ENCODE measurements around the gene NR3C2.

The NR3C2 gene

DNA sequence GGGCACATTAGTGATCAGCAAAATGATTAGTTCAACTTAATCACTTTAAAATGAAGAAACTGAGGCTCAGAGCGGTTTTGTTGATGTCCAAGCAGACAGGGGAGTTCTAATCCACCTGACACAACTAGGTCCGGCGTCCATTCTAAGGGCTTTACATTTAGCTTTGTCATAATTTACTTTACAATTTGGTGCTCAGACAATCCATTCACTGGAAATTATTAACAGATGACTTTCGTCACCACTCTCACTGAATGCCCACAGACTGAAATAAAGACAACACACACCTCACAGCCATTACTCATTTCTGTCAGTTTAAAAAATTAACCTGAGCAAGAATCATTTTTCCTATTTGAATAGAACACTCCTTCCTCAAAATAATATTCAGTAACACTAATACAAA, 10.8 kb downstream of the NR3C2 start:
- no peak overlapping the region for H3K4me3 ChIP-seq (ENCODE audit: low read length)
- no peak overlapping the region for H3K9ac ChIP-seq (ENCODE audit: low read depth, low read length)
- no peaks in the 10 kb centered on the region for H3K4me1 ChIP-seq (ENCODE audit: control insufficient read depth, insufficient read depth, low read length)
- no peaks in the 10 kb centered on the region for H3K36me3 ChIP-seq (ENCODE audit: insufficient read depth, low read length)
- H3K9me3 ChIP-seq (replicated peaks; ENCODE audit: low read length): no peaks in the 10 kb centered on the region
- no peak overlapping the region for H3K4me2 ChIP-seq (ENCODE audit: low read length)
- no peaks in the 10 kb centered on the region for H3K27me3 ChIP-seq (ENCODE audit: control insufficient read depth, insufficient read depth, low read length)

DNA sequence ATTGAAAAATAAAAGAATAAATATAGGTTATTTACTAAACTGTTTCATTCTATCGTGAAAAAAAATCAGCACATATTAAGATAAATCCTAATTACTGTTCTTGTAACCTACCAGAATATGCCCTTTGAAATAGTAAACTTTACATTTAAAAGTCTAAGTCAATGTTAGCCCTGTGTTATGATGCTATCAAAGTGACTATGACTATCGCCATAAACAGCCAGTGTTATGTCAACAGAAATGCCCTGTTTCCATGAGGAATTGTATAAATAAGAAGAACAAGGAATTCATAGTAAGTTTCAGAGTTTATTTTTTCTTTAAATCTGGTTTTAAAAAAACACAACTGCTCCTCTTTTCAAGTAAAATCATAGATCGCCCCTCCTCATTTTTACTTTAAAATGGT, 11.4 kb downstream of the NR3C2 start:
- Histone ChIP-seq H3K9me3 (replicated peaks; ENCODE audit: low read length) (no peaks in the 10 kb centered on the region), H3K27me3 (ENCODE audit: control insufficient read depth, insufficient read depth, low read length) (no peaks in the 10 kb centered on the region), H3K9ac (ENCODE audit: low read depth, low read length) (no peak overlapping the region), H3K36me3 (ENCODE audit: insufficient read depth, low read length) (no peaks in the 10 kb centered on the region), H3K4me2 (ENCODE audit: low read length) (no peak overlapping the region), H3K4me3 (ENCODE audit: low read length) (no peak overlapping the region), H3K4me1 (ENCODE audit: control insufficient read depth, insufficient read depth, low read length) (no peaks in the 10 kb centered on the region)

DNA sequence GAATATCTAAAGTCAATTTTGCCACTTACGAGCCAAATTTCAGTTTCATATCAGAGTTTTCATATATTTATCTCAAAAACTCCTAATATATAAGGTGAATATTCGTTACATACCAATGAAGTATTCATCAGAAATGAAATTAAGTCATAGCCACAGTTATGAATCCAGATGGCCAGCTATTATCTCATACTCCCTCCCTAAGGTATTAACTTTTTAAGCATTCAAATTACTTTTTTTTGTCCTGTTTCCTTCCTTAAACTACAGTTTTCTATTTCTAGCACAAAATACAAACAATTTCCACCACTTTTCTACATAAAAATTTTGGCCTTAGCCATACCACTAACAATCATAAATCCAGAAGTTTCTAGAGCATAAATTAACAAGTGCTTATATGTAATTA, 13.0 kb downstream of the NR3C2 start:
- Histone ChIP-seq H3K27me3 (ENCODE audit: control insufficient read depth, insufficient read depth, low read length) (no peaks in the 10 kb centered on the region), H3K4me1 (ENCODE audit: control insufficient read depth, insufficient read depth, low read length) (no peaks in the 10 kb centered on the region), H3K4me3 (ENCODE audit: low read length) (no peak overlapping the region), H3K36me3 (ENCODE audit: insufficient read depth, low read length) (no peaks in the 10 kb centered on the region), H3K4me2 (ENCODE audit: low read length) (no peak overlapping the region), H3K9ac (ENCODE audit: low read depth, low read length) (no peak overlapping the region), H3K9me3 (replicated peaks; ENCODE audit: low read length) (no peaks in the 10 kb centered on the region)

DNA sequence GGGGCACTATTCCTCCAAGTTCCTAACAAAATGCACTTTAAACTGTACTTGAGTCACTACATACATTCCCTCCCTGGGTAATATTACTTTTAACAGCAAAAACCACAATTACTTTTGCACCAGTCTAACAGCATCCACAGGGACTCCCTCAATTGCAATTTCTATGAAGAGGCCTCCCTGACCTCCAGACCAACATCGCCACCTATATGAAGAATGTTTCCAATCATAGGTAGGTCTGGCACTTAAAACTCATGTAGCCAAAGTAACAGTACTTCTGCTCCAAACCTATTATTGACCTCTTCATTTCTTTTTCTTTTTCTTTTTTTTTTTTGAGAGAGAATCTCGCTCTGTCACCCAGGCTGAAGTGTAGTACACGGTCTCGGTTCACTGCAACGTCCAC, 15.6 kb downstream of the NR3C2 start:
- Histone ChIP-seq H3K4me2 (ENCODE audit: low read length) (no peak overlapping the region), H3K9ac (ENCODE audit: low read depth, low read length) (no peak overlapping the region), H3K9me3 (replicated peaks; ENCODE audit: low read length) (no peaks in the 10 kb centered on the region), H3K4me1 (ENCODE audit: control insufficient read depth, insufficient read depth, low read length) (no peaks in the 10 kb centered on the region), H3K27me3 (ENCODE audit: control insufficient read depth, insufficient read depth, low read length) (no peaks in the 10 kb centered on the region), H3K4me3 (ENCODE audit: low read length) (no peak overlapping the region), H3K36me3 (ENCODE audit: insufficient read depth, low read length) (no peaks in the 10 kb centered on the region)

DNA sequence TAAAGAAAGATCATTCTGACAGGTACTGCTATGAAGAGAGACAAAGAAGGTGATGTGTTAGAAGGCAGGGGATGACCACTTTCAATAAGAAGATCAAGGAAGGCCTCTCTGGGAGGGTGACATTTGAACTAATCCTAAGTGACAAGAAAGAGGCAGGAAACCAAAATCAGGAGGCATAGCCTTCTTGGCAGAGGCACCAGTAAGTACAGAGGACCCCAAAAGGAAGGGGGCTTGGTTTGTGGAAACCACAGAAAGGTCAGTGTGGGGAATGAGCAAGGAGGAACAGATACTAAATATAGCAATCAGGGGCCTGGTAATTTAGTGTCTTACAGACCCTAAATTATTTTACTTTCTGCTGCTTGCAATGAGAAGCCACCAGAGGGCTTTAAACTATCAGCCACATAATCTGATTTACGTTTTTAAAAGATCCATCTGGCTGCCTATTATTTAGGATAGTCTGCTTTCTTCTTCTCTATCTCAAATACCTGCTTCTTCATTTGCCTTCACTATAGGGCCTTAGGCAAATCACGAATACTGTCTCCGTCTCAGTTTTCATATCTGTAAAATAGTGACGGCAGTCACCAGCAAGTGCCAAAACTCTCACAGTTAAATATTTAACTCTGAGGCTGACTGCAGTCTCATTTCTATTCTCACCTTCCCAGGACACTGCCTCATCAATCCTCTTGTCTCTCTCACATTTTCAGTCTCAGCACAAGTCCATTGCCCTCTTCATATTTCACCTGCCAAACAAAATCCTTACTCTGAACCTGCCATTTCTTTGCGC, 16.7 kb downstream of the NR3C2 start:
- no peaks in the 10 kb centered on the region for H3K4me1 ChIP-seq (ENCODE audit: control insufficient read depth, insufficient read depth, low read length)
- no peak overlapping the region for H3K4me3 ChIP-seq (ENCODE audit: low read length)
- no peak overlapping the region for H3K9ac ChIP-seq (ENCODE audit: low read depth, low read length)
- H3K36me3 ChIP-seq (ENCODE audit: insufficient read depth, low read length): no peaks in the 10 kb centered on the region
- H3K9me3 ChIP-seq (replicated peaks; ENCODE audit: low read length): no peaks in the 10 kb centered on the region
- no peak overlapping the region for H3K4me2 ChIP-seq (ENCODE audit: low read length)
- no peaks in the 10 kb centered on the region for H3K27me3 ChIP-seq (ENCODE audit: control insufficient read depth, insufficient read depth, low read length)

DNA sequence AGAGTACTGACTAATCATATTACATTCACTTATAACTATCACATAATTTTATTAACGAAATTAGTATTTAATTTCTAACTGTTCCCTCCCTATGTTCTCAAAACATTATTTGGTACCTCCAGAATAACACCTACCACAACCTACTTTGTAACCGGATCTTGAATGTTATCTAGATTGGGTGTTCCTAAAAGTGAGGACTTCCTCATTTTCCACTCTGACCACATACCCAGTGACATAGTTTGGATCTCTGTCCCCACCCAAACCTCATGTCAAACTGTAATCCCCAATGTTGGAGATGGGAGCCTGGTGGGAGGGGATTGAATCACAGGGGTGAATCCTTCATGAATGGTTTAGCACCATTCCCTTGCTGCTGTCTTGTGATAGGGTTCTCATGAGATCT, 21.8 kb downstream of the NR3C2 start:
- Histone ChIP-seq H3K4me3 (ENCODE audit: low read length) (no peak overlapping the region), H3K36me3 (ENCODE audit: insufficient read depth, low read length) (no peaks in the 10 kb centered on the region), H3K4me1 (ENCODE audit: control insufficient read depth, insufficient read depth, low read length) (no peaks in the 10 kb centered on the region), H3K4me2 (ENCODE audit: low read length) (no peak overlapping the region), H3K9me3 (replicated peaks; ENCODE audit: low read length) (no peaks in the 10 kb centered on the region), H3K9ac (ENCODE audit: low read depth, low read length) (no peak overlapping the region), H3K27me3 (ENCODE audit: control insufficient read depth, insufficient read depth, low read length) (no peaks in the 10 kb centered on the region)

DNA sequence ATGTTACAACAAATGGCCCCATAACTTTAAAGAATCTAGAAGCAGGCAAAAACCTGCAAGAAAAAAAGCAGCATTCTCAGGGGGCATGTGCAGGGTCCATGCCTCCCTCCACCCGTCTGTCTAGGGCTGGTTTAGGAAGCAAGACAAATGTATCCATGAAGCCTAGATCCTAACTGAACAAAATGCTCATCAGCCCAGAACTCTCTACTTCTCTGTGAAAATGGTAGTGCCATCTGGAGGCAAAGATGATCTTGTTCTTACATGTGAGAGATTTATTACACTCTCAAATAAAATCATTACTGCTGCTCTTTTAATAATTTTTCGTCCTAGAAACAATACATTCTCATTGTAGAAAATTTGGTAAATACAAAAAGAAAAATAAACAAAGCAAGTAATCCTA, 26.7 kb downstream of the NR3C2 start:
- Histone ChIP-seq H3K36me3 (ENCODE audit: insufficient read depth, low read length) (no peaks in the 10 kb centered on the region), H3K9me3 (replicated peaks; ENCODE audit: low read length) (no peaks in the 10 kb centered on the region), H3K27me3 (ENCODE audit: control insufficient read depth, insufficient read depth, low read length) (no peaks in the 10 kb centered on the region), H3K4me1 (ENCODE audit: control insufficient read depth, insufficient read depth, low read length) (no peaks in the 10 kb centered on the region), H3K4me3 (ENCODE audit: low read length) (no peak overlapping the region), H3K9ac (ENCODE audit: low read depth, low read length) (no peak overlapping the region), H3K4me2 (ENCODE audit: low read length) (no peak overlapping the region)

DNA sequence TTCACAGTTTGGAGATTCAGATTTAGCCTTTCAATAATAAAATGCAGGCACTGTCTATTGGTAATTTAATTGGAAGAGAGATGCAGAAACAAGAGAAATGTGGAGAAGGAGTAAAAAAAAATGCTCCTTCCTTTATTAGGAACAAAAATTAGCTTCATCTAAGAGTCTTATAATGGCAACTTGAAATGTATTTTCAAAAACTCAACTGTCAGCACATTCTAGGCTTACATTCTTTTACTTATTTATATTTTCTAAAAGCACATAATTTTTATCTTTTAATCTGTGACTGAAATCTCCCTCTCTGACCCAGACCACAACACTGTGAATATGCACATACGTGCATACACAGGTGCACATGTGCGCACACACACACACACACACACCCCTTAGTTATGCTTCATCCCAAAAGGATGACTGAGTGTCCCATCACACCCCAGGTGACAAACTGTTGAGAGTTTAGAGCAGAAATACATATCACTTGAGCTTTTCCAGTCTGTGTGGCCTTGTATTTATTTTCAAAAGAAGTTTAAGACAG, 29.7 kb downstream of the NR3C2 start:
- Histone ChIP-seq H3K4me3 (ENCODE audit: low read length) (no peak overlapping the region), H3K9me3 (replicated peaks; ENCODE audit: low read length) (no peaks in the 10 kb centered on the region), H3K4me2 (ENCODE audit: low read length) (no peak overlapping the region), H3K4me1 (ENCODE audit: control insufficient read depth, insufficient read depth, low read length) (no peaks in the 10 kb centered on the region), H3K9ac (ENCODE audit: low read depth, low read length) (no peak overlapping the region), H3K27me3 (ENCODE audit: control insufficient read depth, insufficient read depth, low read length) (no peaks in the 10 kb centered on the region), H3K36me3 (ENCODE audit: insufficient read depth, low read length) (no peaks in the 10 kb centered on the region)

DNA sequence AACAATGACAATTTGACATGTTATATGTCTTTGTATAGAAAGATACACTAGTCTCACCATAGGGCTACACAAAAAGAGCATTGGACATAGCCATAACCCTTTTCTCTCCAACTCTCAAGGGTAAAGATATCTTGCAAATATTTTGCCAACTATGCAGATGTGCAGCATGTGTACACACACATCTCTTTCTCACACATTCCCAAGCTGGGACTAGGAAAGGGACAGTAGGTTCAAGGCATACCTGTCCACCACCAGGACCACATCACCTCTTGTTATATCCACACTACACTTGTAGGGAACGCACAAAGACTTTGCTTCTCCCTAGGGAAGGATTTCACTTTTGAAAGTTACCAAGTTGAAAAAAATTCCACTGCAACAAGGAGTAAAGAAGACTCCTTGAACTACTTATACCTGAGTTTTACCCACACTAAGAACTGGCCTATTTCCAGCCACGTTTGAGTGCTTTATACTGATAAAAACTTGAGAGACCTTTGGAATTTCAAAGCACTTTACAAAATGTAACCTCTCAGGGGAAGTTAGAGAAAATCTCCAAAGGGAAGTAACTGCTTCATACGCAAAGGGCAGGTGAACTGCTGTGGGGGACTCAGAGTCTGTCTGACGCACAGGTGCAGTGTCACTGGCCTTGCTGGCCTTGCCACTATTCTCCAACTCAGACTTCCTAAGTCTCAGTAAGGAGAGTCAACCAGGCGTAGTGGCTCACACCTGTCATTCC, 36.9 kb downstream of the NR3C2 start:
- no peaks in the 10 kb centered on the region for H3K4me1 ChIP-seq (ENCODE audit: control insufficient read depth, insufficient read depth, low read length)
- no peak overlapping the region for H3K4me2 ChIP-seq (ENCODE audit: low read length)
- H3K9me3 ChIP-seq (replicated peaks; ENCODE audit: low read length): no peaks in the 10 kb centered on the region
- no peaks in the 10 kb centered on the region for H3K36me3 ChIP-seq (ENCODE audit: insufficient read depth, low read length)
- no peak overlapping the region for H3K9ac ChIP-seq (ENCODE audit: low read depth, low read length)
- no peak overlapping the region for H3K4me3 ChIP-seq (ENCODE audit: low read length)
- H3K27me3 ChIP-seq (ENCODE audit: control insufficient read depth, insufficient read depth, low read length): no peaks in the 10 kb centered on the region

DNA sequence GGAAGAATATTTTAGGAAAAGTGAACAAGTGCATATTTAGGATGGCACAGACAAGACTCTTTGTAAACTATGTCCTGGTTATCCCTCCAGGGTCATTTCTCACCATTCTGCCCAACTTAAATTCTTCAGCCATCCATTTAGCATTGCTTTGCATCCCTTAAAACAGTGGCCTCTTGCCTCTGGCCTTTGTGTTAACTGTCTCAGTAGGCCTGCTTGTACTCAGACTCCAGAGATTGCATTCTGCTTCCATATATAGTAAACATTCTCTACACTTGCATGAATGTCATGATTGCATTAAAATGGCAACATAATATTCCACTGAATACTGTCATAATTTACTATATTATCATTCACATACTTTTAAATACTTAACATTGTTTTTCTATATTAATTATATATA, 43.2 kb downstream of the NR3C2 start:
- H3K27me3 ChIP-seq (ENCODE audit: control insufficient read depth, insufficient read depth, low read length): no peaks in the 10 kb centered on the region
- H3K9ac ChIP-seq (ENCODE audit: low read depth, low read length): no peak overlapping the region
- H3K36me3 ChIP-seq (ENCODE audit: insufficient read depth, low read length): no peaks in the 10 kb centered on the region
- H3K4me3 ChIP-seq (ENCODE audit: low read length): no peak overlapping the region
- no peaks in the 10 kb centered on the region for H3K4me1 ChIP-seq (ENCODE audit: control insufficient read depth, insufficient read depth, low read length)
- no peaks in the 10 kb centered on the region for H3K9me3 ChIP-seq (replicated peaks; ENCODE audit: low read length)
- no peak overlapping the region for H3K4me2 ChIP-seq (ENCODE audit: low read length)

DNA sequence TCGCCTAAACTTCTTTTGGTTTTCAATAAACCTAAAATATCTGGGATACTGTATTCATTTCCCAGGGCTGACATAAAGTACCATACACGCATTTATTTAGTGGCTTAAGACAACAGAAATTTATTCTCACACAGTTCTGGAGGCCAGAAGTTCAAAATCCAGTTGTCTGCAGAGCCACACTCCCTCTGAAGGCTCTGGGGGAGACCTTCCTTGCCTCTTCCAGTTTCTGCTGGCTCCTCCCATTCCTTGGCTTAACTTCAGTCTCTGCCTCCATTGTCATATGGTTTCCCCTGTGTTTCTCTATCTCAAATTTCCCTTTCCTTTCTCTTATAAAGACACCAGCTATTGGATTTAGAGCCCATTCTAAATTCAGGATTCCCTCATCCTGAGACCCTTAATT, 44.4 kb downstream of the NR3C2 start:
- Histone ChIP-seq H3K27me3 (ENCODE audit: control insufficient read depth, insufficient read depth, low read length) (no peaks in the 10 kb centered on the region), H3K9me3 (replicated peaks; ENCODE audit: low read length) (no peaks in the 10 kb centered on the region), H3K4me2 (ENCODE audit: low read length) (no peak overlapping the region), H3K36me3 (ENCODE audit: insufficient read depth, low read length) (no peaks in the 10 kb centered on the region), H3K9ac (ENCODE audit: low read depth, low read length) (no peak overlapping the region), H3K4me3 (ENCODE audit: low read length) (no peak overlapping the region), H3K4me1 (ENCODE audit: control insufficient read depth, insufficient read depth, low read length) (no peaks in the 10 kb centered on the region)

Measured in skeletal muscle satellite cell (primary cell).